Astrocyte (in vitro differentiated cells and primary cell): Measurements from ENCODE around the gene MAS1L.

Experiments
- EZH2 ChIP-seq: IDR thresholded peaks from 2 replicates; pipeline ENCODE4 v1.6.1; 2012; ENCODE audit warnings: mild to moderate bottlenecking, low read length, inconsistent platforms; ENCODE audit not compliant: insufficient read depth
- TF ChIP-seq, protein P1 (sequence below): IDR thresholded peaks from 2 replicates; pipeline ENCODE4 v1.5.1; 2011; ENCODE audit warnings: low read depth, mild to moderate bottlenecking, inconsistent platforms, low read length, moderate library complexity; ENCODE audit not compliant: insufficient read depth

DNA sequence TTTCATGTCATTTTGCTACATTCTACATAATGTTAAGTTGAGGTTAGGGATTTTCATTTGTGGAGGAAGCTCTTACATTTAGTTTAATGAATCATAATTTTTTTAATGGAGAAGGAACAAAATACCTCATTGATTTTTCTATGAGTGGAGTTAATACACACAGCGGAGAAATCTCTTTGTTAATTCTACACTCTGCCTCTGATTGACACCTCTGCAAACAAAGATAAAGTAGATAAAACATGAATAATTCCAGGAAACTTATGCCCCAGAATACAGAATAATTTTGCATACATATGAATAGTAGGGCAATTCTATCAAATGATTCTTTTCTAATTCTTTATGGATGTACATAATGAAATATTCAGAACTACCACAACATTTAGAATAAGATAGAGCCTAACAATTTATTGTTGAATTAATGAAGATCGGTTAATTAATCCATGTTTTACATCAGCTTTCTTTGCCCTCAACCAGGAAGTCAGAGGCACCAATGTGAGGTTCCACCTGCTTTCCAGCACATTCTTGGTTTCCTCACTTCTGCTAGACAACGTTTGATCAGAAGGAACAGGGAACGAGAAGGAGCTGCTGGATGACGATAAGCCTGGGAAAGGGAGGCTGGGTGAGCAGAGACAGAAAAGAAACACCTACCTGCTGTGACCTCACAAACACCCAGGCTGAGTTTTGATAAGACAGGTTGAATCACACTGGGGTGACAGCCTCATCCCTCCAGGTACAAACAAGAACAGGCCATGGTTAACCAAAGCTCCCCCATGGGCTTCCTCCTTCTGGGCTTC is 26.5 kb downstream of the MAS1L start:
- TF ChIP-seq, protein P1, sequence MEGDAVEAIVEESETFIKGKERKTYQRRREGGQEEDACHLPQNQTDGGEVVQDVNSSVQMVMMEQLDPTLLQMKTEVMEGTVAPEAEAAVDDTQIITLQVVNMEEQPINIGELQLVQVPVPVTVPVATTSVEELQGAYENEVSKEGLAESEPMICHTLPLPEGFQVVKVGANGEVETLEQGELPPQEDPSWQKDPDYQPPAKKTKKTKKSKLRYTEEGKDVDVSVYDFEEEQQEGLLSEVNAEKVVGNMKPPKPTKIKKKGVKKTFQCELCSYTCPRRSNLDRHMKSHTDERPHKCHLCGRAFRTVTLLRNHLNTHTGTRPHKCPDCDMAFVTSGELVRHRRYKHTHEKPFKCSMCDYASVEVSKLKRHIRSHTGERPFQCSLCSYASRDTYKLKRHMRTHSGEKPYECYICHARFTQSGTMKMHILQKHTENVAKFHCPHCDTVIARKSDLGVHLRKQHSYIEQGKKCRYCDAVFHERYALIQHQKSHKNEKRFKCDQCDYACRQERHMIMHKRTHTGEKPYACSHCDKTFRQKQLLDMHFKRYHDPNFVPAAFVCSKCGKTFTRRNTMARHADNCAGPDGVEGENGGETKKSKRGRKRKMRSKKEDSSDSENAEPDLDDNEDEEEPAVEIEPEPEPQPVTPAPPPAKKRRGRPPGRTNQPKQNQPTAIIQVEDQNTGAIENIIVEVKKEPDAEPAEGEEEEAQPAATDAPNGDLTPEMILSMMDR = no peak
- no peak for TF ChIP-seq EZH2
